GM19468 (cell line): ENCODE measurements around the gene DCDC2.
"Not testable (repeated sequence)": the region's sequence is repeated elsewhere in the genome, so short reads cannot be mapped to it uniquely, and the experiment has no call there.

Experiments
- ATAC-seq: cut with Tn5 transposase; IDR thresholded peaks from one replicate; pipeline ENCODE4 v1.9.1; 2021; ENCODE audit warnings: mild to moderate bottlenecking, moderate library complexity, moderate number of reproducible peaks; ENCODE audit not compliant: unreplicated experiment; ENCODE audit errors: extremely low read depth

Gene DCDC2

DNA sequence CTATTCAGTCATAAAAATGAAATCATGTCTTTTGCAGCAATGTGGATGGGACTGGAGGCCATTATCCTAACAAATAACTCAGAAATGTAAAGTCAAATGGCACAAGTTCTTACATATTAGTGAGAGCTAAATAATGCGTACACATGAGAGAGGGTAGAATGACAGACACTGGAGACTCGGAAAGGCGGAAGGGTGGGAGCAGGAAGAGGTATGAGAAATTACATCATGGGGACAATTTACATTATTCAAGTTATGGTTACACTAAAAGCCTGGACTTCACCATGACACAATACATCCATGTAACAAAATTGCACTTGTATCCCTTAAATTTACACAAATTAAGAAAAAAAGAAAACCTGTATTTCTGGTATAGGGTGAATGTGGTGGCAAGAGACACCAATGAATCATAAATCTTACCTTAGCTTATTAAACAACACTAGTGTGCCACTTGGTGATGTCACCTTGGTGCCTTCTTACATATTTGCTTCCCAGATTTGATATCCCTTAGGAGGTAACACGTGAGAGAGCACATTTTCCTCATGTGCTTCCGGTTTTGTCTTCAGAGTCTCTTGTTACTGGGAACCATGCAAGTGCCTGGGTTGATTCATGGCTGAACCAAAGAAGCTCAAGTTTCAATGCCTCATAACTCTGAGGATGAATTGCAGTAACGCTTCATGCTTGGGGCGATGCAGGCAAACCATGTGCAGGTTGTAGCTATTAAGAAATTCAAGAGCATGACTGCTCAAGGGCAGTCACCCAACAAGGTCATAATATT is 84.6 kb downstream of the DCDC2 start:
- ATAC-seq = no peak

DNA sequence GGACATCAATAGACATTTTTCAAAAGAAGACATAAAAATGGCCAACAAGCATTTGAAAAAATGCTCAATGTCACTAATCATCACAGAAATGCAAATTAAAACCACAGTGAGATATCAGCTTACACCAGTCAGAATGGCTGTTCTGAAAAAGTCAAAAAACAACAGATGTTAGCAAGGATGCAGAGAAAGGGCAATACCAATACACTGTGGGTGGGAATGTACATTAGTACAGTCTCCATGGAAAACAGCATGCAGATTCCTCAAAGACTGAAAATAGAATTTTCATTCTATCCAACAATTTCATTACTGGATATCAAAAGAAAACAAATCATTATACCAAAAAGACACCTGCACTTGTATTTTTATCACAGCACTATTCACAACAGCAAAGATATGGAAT is 85.3 kb downstream of the DCDC2 start:
- ATAC-seq = no peak

DNA sequence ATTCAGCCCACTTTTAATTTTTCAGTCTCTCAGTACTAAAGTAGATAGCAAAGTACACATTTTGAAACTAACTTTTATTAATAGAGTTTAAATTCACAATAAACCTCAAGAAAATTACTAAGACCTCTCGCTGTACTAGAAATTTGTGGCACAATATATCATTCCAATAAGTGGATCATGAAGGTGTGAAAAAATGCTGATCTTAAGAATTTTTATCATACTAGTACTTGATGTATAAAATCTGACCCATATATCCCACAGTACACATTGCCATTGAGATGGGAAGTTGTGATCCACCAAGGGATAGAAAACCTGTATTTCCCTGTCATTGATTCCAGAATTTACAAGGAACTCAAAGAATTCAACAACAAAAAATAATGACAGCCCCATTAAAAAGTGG is 85.7 kb downstream of the DCDC2 start:
- ATAC-seq = no peak

DNA sequence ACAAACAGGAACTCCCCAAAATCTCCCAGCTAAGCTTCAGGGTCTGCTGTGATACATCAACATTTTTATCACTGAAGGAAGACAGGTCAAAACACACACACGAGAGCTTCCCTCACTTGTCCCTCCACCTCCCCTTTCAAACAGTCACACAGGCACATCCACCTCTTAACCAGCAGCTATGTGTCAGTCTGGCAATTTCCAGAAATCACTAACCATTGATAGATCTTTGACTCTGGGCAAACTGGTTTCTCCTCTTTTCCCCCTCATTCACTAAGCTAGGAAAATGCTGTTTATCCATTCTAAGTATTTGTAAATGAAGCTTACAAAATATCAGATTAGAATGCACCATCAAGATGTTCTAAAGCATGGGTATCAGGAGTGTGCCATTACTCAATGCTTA is 87.8 kb downstream of the DCDC2 start:
- ATAC-seq = no peak

DNA sequence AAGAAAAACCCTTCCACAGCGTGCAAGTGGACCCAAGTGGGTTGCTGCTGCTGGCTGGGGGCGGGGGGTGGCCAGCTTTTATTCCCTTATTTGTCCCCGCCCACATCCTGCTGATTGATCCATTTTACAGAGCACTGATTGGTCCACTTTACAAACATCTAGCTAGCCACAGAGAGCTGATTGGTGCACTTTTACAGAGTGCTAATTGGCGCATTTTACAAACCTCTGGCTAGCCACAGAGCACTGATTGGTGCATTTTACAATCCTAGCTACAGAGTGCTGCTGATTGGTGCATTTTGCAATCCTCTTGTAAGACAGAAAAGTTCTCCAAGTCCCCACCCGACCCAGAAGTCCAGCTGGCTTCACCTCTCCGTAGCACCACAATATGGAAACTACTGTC is 99.6 kb downstream of the DCDC2 start:
- ATAC-seq = not testable (repeated sequence)

DNA sequence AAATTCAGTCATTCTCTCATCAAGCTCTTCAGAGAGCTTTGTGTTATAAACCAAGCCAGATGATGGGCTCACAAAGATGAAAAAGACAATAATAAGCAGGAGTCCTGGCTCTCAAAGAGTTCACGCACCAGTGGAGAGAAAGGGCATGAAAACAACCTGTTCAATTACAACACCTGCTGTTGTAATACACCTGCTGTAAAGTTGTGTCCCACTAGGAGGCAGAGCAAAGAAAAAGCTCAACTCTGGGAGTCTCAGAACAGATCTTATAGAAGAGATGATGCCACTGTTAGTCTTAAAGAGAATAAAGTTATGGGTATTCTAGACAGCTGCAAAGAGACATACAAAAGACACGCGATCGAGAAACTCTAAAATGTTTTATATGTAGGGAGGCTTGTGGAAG is 100.6 kb downstream of the DCDC2 start:
- no peak for ATAC-seq

DNA sequence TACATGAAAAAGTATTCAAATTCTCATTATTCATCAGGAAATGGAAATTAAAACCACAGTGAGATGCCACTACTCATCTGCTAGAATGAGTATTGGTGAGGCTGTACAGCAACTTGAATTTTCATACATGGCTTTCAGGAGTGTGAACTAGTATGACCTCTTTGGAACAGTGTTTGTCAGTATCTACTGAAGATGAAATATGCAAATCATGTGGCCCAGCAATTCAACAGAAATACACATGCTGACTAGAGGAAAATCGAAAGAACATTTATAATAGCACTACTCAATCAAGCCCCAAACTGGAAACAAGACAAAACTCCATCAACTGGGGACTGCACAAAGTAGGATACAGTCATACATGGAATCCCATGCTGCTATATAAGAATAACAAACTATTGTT is 102.2 kb downstream of the DCDC2 start:
- peak; percentile 84 for ATAC-seq

DNA sequence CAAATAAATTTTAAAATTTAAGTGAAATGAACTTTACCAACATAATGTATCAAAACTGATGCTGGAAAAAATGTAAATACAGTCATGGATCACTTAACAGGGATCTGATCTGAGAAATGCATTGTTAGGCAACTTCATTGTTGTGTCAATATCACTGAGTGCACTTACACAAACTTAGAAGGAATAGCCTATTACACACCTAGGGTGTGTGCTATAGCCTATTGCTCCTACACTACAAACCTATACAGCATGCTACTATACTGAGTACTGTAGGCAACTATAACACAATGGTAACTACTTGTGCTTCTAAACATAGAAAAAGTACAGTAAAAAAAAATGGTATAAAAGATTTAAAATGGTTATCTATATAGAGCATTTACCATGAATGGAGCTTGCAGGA is 104.5 kb downstream of the DCDC2 start:
- no peak for ATAC-seq

DNA sequence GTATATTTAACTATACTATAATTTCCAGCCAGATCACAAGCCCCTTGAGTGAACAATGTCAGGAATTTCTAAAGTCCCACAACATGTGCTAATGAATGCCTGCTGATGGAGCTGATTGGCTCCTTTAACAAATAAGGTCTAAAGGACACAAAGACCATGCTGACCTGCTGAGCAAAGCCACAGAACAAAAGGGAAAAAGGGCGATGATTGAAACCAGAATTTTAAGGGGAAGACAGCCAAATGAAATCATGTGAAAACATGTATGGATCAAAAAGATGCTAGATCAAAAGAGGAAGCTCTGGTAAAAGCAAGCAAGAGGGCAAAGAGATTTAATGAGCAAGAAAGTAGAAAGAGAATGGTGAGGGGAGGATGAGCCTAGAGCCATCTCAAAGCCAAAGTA is 105.6 kb downstream of the DCDC2 start:
- no peak for ATAC-seq

DNA sequence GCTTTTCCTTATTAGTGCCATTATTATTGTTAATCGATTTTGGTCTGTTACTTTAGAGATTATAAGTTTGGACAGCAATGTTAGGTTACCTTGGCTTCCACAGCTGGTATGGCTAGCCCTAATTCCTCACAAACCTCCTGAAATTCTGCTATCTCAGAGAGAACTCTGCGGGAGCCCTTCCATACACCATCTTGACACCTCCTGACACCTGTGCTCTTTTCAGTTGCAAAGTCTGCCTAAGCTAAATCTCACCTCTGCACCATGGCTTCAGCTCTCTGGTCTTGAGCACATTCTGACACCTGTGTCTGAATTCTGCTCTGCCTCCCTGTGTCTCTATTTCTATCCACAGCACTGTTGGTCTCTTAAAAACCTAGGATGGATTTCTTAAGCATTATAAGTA is 106.5 kb downstream of the DCDC2 start:
- no peak for ATAC-seq

DNA sequence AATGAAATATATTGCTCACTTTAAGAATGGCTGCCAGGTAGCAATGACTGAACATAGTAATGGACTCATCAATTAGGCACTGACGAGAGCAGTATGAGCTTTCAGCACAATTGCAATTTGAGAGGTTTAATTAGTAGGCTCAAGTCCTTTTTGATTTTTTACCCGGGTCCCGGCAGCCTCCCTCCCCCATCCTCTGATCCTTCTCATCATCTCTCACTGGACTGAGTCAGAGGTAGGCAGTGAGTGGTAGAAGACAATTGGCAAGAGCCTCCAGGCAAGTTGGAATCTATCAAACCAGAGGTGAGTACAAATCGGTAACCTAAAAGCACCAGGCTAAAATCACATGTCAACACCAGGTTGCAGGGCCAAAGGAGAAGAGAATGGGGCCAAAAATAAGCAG is 107.9 kb downstream of the DCDC2 start:
- ATAC-seq = no peak

DNA sequence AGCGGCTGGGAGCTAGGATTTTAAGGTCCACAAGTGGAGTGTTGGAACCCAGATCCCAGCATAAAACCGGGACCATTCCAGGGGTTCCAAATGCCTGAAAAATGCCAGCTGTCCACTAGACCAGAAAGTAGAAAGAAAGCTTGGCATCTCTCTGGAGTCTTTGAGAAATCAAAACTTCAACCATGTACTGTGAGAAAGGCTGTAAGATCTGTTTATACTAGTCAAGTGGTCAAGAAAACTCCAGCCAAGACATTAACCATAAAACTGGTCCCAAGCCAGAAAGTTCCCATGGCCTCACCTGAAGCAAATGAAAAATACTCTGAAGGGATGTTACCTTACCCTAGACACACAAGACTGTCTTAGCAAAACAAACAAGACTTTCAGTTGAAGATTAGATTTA is 112.6 kb downstream of the DCDC2 start:
- ATAC-seq = no peak

DNA sequence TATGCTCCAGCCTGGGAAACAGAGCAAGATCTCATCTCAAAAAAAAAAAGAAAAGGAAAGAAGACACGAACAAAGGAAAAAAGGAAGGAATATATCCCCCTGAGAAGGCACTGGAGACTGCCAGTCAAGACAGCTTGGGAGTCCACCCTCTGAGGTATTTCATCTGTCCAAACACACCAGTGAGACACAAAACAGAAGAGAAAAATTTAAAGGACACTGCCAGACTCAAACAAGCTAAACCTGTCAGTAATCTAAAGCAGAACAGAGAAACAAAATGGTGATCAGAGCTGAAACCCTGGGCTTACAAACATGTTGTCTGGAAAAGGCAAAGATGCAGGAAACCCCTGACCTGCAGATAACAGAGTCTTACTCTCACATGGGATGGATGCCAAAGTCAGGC is 114.9 kb downstream of the DCDC2 start:
- ATAC-seq = no peak

DNA sequence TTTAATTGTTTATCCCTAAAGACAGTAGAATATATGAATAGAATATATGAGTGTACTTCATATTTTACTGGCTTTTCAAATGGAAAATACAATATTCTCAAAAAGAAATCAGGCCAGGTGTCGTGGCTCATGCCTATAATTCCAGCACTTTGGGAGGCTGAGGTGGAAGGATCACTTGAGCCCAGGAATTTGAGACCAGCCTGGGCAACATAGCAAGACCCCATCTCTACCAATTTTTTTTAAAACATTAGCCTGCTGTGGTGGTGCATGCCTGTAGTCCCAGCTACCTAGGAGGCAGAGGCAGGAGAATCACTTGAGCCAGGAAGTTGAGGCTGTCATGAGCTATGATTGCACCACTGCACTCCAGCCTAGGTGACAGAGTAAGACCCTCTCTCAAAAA is 116.1 kb downstream of the DCDC2 start:
- not testable (repeated sequence) for ATAC-seq

DNA sequence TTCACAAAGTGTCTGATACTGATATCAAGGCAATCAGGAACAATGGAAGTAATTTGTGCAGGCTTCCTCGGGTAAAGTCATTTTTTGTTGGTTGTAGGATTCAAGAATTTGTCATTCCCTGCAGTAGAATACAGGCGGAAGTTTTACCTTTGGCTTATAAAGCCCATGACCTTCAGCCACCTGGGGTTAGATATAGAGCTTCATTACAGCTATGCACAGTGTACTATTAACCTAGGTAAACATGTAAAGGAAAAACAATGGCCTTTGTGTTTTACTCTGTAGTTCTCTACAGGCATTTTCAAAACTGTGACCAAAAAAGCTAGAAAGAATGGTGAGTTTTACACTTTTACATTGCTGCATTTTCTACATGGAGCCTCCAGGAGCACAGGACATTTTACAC is 116.9 kb downstream of the DCDC2 start:
- no peak for ATAC-seq

DNA sequence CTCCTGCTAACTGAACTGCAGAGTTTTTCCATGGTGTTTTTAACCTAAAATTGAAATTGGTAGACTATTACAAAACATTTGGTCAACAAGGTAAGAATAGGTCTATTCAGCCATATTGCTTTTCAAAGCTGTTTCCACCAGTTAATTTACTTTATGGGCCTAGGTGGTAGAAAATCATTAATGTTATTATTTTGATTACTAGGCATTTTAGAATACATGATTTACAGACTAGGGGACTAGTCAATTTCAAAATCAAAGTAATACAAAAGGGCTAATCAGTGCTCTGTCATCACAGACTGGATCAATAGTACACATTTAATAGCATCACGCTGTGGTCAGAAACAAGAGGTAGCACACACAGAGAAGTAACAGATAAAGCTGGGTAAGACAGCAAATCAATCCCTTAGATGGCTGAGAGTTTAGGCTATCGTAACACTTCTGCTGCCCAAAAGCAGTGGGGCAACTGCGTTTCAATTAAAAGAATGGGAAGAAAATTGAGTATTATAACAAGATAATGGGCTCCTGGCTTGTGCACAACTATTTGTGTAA is 117.4 kb downstream of the DCDC2 start:
- ATAC-seq = no peak

DNA sequence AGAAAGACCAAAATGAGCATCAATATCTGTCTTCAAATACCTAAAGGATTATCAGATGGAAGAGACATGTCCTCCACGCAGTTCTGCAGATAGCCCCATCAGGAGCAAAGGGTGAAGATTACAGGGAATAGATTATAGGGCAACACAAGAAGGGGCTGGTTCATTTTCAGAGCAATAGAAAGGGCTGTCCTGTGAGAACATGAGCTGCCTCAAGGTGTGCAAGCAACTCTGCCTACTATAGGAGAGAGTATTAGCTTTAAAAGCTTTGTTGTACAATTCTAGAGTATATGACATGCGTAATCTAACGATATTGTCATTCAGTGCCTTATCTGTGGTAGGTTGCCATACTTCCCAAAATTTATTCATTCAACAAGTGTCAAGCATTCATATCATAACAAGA is 119.2 kb downstream of the DCDC2 start:
- ATAC-seq = no peak

DNA sequence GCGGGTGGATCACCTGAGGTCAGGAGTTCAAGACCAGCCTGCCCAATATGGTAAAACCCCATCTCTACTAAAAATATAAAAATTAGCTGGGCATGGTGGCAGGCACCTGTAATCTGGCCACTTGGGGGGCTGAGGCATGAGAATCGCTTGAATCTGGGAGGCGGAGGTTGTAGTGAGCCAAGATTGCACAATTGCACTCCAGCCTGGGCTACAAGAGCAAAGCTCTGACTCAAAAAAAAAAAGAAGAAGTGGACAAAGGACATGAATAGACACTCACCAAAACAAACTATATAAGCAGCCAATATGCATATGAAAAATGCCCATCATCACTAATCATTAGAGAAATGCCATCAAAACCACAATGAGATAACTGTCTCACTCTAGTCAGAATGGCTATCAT is 121.1 kb downstream of the DCDC2 start:
- ATAC-seq = not testable (repeated sequence)

DNA sequence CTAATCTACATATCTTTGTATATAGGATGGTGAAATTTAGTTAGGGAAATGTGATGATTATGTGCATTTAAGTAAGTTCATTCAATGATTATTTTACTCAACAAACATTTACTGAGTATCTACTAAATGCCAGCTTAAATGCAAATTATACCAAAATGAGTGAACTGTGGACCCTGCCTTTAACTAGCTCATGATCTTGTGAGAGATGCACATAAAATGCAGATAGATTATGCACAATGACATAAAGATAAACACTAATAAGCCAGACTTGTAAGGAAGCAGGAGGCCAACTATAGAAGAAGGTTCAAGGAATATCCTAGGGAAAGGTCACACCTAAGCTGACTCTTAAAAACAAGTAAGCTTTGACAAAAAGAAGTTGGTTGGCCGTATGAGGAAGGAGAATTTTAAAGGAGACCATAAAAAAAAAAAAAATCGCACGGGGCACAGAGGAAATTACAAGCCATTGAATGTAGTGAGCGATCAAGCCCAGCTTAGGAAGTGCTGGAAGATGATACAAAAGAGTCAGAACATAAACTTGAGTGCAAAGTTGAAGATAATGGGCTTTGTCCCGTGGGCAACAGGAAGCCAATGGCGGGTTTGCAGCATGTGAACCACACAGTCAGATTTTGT is 123.9 kb downstream of the DCDC2 start:
- ATAC-seq = no peak

DNA sequence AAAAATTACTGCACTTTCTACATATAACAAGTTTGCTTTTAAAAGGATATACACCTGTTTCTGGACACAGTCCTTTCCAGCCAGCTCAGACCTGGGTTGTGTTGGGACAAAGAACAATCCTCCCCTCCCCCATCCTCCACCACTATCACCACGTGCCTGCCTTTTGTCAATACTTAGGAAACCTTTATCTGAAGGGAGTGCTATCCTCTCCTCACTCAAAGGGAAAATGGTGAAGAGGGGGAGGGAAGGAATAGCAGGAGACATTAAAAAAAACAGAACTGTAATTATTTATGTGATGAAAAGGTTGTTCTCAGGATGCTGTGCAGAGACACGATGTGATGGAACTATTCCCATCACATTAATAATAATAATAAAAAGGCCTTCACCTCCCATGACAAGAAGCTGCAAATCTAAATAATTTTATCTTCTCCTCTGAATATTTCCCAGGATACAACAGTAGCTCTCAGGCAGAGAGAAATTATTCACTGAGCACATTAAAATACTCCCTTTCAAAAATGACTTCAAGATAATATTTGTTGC is 126.4 kb downstream of the DCDC2 start:
- no peak for ATAC-seq

DNA sequence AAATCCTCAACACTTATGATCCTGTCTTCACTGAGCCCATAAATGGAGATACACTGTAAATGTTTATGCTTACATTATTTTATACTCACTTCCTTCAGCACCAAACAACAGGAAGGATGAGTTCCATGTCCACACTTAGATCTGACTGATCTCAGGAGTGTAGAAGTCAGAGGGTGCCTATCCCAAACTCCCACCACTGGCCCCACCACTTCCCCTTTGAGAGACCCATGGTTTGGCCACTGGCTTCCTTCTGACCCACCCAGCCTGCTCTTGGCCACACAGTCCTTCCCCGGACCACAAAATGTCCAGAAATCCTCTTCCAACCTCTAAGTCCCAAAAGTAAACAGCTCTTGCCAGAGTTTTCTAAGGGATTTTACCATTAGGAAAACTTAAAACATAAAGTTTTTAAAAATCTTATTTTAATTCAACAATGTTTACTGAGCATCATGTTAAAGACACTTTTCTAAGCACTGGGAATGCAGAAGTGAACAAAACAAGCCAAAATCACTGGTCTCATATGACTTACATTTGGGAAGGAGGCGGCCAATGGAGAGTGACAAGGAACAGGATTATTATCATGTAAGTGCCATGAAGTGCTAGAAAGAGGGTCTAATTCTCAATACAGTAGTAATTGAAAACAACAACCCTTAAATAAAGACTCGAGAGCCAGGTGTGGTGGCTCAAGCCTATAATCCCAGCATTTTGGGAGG is 128.0 kb downstream of the DCDC2 start:
- ATAC-seq = no peak
